Measurements from ENCODE around the gene ANKRD6.

ANKRD6 gene

DNA sequence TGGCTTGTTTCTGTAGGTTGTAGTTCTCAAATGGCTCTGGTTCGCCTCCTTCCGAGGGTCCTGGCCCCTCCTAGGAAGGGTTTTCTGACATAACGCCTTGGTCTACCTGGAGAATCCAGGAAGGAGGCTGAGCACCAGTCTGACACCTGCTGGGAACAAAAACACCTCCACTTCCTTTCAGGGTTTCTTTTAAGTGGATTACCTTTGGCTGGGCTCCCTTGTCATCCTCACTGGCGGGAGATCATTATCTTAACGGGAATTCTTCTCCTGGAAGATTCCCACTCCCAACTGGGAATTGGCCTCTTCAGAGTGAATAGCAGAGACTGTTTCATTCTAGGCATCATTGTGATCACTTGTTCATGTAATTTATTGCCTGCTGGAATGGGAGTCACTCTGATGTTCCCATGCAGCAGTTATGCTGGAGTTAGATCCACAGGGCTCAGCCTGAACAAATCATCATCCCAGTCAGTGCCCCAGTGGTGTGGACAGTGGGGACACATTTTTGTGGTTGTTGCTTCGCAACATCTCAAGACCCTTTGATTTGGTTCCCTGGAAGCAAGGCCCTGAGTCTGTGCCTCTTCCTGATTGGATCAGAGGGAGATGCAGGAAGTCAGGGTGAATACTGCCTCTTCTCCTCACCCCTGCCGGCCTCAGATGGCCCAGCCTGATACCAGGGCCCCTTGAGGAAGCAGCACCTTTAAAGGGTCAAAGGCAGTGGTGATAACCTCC lies 156.5 kb downstream of the ANKRD6 start:
- Histone ChIP-seq H3K27ac (replicated peaks; ENCODE audit: low read length) (no peak overlapping the region), H3K9ac (ENCODE audit: low read depth, low read length, poor library complexity) (no peak overlapping the region), H2AK5ac (ENCODE audit: low read depth, low read length) (peak overlapping the region; percentile 44), H2BK5ac (ENCODE audit: low read length) (no peak overlapping the region), H4K8ac (ENCODE audit: low read depth, low read length) (no peak overlapping the region), H2AFZ (ENCODE audit: low read length) (no peak overlapping the region), H3K4me1 (ENCODE audit: control insufficient read depth in 2 of 2, insufficient read depth in 1 of 2, low read depth in 1 of 2, low read length in 2 of 2) (peaks cover 2 to 8% of the 10 kb centered on the region in 2 donors), H3K4me2 (ENCODE audit: insufficient read depth, low read length, poor library complexity, severe bottlenecking) (no peak overlapping the region), H3K36me3 (replicated peaks in 1 of 2; ENCODE audit: control insufficient read depth in 2 of 2, insufficient read depth in 2 of 2, low read length in 2 of 2) (no peaks in the 10 kb centered on the region), H3K14ac (ENCODE audit: low read length) (peak overlapping the region; percentile 5), H2BK15ac (ENCODE audit: low read length) (no peak overlapping the region), H3K79me1 (ENCODE audit: low read depth, low read length) (no peaks in the 10 kb centered on the region), H3K4ac (ENCODE audit: low read length) (no peak overlapping the region), H2BK120ac (ENCODE audit: low read depth, low read length) (no peak overlapping the region), H2BK12ac (ENCODE audit: low read length) (no peak overlapping the region), H3K23ac (ENCODE audit: low read depth, low read length, poor library complexity) (no peak overlapping the region), H3K18ac (ENCODE audit: low read length) (peak overlapping the region; percentile 73), H3K27me3 (ENCODE audit: control insufficient read depth in 3 of 3, insufficient read depth in 3 of 3, low read depth in 1 of 3, low read length in 3 of 3) (no peaks in the 10 kb centered on the region), H3K9me3 (replicated peaks in 1 of 2; ENCODE audit: control insufficient read depth in 2 of 2, insufficient read depth in 1 of 2, low read depth in 1 of 2, low read length in 2 of 2) (no peaks in the 10 kb centered on the region), H3K4me3 (ENCODE audit: low read length in 2 of 2) (no peak overlapping the region), H4K91ac (ENCODE audit: low read depth, low read length, poor library complexity) (no peak overlapping the region)
- WGBS, 2 donors (ENCODE audit: extremely low coverage in 2 of 2, insufficient read length in 2 of 2, insufficient replicate concordance in 1 of 2), result no CpG with 5 or more reads among the region's 7 CpGs
- DNase-seq (ENCODE audit: low spot score), result no peak

GRCh38 chr6:89590133-89590532 lies 157.2 kb downstream of the ANKRD6 start:
- Histone ChIP-seq H3K14ac (ENCODE audit: low read length) (no peak overlapping the region), H3K23ac (ENCODE audit: low read depth, low read length, poor library complexity) (no peak overlapping the region), H3K4me2 (ENCODE audit: insufficient read depth, low read length, poor library complexity, severe bottlenecking) (no peak overlapping the region), H3K36me3 (replicated peaks in 1 of 2; ENCODE audit: control insufficient read depth in 2 of 2, insufficient read depth in 2 of 2, low read length in 2 of 2) (no peaks in the 10 kb centered on the region), H3K4me3 (ENCODE audit: low read length in 2 of 2) (no peak overlapping the region), H4K8ac (ENCODE audit: low read depth, low read length) (no peak overlapping the region), H3K4me1 (ENCODE audit: control insufficient read depth in 2 of 2, insufficient read depth in 1 of 2, low read depth in 1 of 2, low read length in 2 of 2) (peaks cover 2 to 8% of the 10 kb centered on the region in 2 donors), H3K27me3 (ENCODE audit: control insufficient read depth in 3 of 3, insufficient read depth in 3 of 3, low read depth in 1 of 3, low read length in 3 of 3) (no peaks in the 10 kb centered on the region), H3K9me3 (replicated peaks in 1 of 2; ENCODE audit: control insufficient read depth in 2 of 2, insufficient read depth in 1 of 2, low read depth in 1 of 2, low read length in 2 of 2) (no peaks in the 10 kb centered on the region), H2BK5ac (ENCODE audit: low read length) (no peak overlapping the region), H3K27ac (replicated peaks; ENCODE audit: low read length) (no peak overlapping the region), H2BK120ac (ENCODE audit: low read depth, low read length) (no peak overlapping the region), H2BK15ac (ENCODE audit: low read length) (no peak overlapping the region), H2BK12ac (ENCODE audit: low read length) (no peak overlapping the region), H2AFZ (ENCODE audit: low read length) (no peak overlapping the region), H3K9ac (ENCODE audit: low read depth, low read length, poor library complexity) (no peak overlapping the region), H3K79me1 (ENCODE audit: low read depth, low read length) (no peaks in the 10 kb centered on the region), H4K91ac (ENCODE audit: low read depth, low read length, poor library complexity) (no peak overlapping the region), H3K4ac (ENCODE audit: low read length) (no peak overlapping the region), H2AK5ac (ENCODE audit: low read depth, low read length) (no peak overlapping the region), H3K18ac (ENCODE audit: low read length) (no peak overlapping the region)
- WGBS, 2 donors (ENCODE audit: extremely low coverage in 2 of 2, insufficient read length in 2 of 2, insufficient replicate concordance in 1 of 2), result no CpG with 5 or more reads among the region's 2 CpGs
- no peak for DNase-seq (ENCODE audit: low spot score)

DNA sequence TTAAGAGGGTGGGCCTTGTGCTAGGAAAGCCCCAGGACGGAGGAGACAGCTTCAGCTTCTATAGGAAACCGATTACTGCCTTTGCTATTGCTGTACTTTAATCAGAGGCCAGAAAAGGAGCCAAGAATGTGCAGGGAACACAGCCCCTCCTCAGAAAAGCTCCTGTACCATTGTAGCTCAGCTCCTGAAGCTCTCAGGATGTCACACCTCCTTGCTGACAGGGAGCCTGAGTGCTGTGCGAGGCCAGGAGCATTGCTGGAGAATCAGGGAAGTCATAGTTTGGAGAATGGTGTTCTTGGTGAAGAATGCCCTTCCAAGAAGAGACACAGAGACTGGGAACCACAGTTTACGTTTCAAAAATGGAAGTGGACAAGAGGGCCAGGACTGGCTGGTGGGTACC lies 158.8 kb downstream of the ANKRD6 start:
- no peaks in the 10 kb centered on the region for H3K79me1 ChIP-seq (ENCODE audit: low read depth, low read length)

GRCh38 chr6:89596056-89596455 lies 163.1 kb downstream of the ANKRD6 start:
- Histone ChIP-seq H3K14ac (ENCODE audit: low read length) (no peak overlapping the region), H3K27me3 (ENCODE audit: control insufficient read depth in 3 of 3, insufficient read depth in 3 of 3, low read depth in 1 of 3, low read length in 3 of 3) (no peaks in the 10 kb centered on the region), H3K36me3 (replicated peaks in 1 of 2; ENCODE audit: control insufficient read depth in 2 of 2, insufficient read depth in 2 of 2, low read length in 2 of 2) (no peaks in the 10 kb centered on the region), H2BK120ac (ENCODE audit: low read depth, low read length) (no peak overlapping the region), H3K9me3 (replicated peaks in 1 of 2; ENCODE audit: control insufficient read depth in 2 of 2, insufficient read depth in 1 of 2, low read depth in 1 of 2, low read length in 2 of 2) (no peaks in the 10 kb centered on the region), H4K8ac (ENCODE audit: low read depth, low read length) (no peak overlapping the region), H4K91ac (ENCODE audit: low read depth, low read length, poor library complexity) (peak overlapping the region; percentile 59), H3K27ac (replicated peaks; ENCODE audit: low read length) (no peak overlapping the region), H3K18ac (ENCODE audit: low read length) (no peak overlapping the region), H3K4ac (ENCODE audit: low read length) (no peak overlapping the region), H2BK5ac (ENCODE audit: low read length) (no peak overlapping the region), H3K4me1 (ENCODE audit: control insufficient read depth in 2 of 2, insufficient read depth in 1 of 2, low read depth in 1 of 2, low read length in 2 of 2) (peaks cover 0 to 7% of the 10 kb centered on the region in 2 donors), H2BK12ac (ENCODE audit: low read length) (no peak overlapping the region), H3K4me3 (ENCODE audit: low read length in 2 of 2) (no peak overlapping the region), H3K9ac (ENCODE audit: low read depth, low read length, poor library complexity) (no peak overlapping the region), H3K79me1 (ENCODE audit: low read depth, low read length) (no peaks in the 10 kb centered on the region), H3K4me2 (ENCODE audit: insufficient read depth, low read length, poor library complexity, severe bottlenecking) (no peak overlapping the region), H3K23ac (ENCODE audit: low read depth, low read length, poor library complexity) (no peak overlapping the region), H2BK15ac (ENCODE audit: low read length) (no peak overlapping the region), H2AK5ac (ENCODE audit: low read depth, low read length) (no peak overlapping the region), H2AFZ (ENCODE audit: low read length) (no peak overlapping the region)
- no CpG with 5 or more reads among the region's 2 CpGs for WGBS, 2 donors (ENCODE audit: extremely low coverage in 2 of 2, insufficient read length in 2 of 2, insufficient replicate concordance in 1 of 2)
- DNase-seq (ENCODE audit: low spot score), result no peak

More for the DNA sequence above, 158.8 kb downstream of the ANKRD6 start:
- no peak overlapping the region for H4K8ac ChIP-seq (ENCODE audit: low read depth, low read length)
- WGBS, 2 donors (ENCODE audit: extremely low coverage in 2 of 2, insufficient read length in 2 of 2, insufficient replicate concordance in 1 of 2), result no CpG with 5 or more reads among the region's 4 CpGs
- no peak overlapping the region for H3K9ac ChIP-seq (ENCODE audit: low read depth, low read length, poor library complexity)
- no peak overlapping the region for H3K4me3 ChIP-seq (ENCODE audit: low read length in 2 of 2)
- no peak overlapping the region for H3K27ac ChIP-seq (replicated peaks; ENCODE audit: low read length)
- H3K27me3 ChIP-seq (ENCODE audit: control insufficient read depth in 3 of 3, insufficient read depth in 3 of 3, low read depth in 1 of 3, low read length in 3 of 3), result no peaks in the 10 kb centered on the region
- no peak overlapping the region for H2AFZ ChIP-seq (ENCODE audit: low read length)
- no peak overlapping the region for H2AK5ac ChIP-seq (ENCODE audit: low read depth, low read length)
- no peak overlapping the region for H3K14ac ChIP-seq (ENCODE audit: low read length)
- H2BK5ac ChIP-seq (ENCODE audit: low read length), result no peak overlapping the region
- H3K36me3 ChIP-seq (replicated peaks in 1 of 2; ENCODE audit: control insufficient read depth in 2 of 2, insufficient read depth in 2 of 2, low read length in 2 of 2), result no peaks in the 10 kb centered on the region
- DNase-seq (ENCODE audit: low spot score), result no peak
- peaks cover 7 to 8% of the 10 kb centered on the region in 2 donors for H3K4me1 ChIP-seq (ENCODE audit: control insufficient read depth in 2 of 2, insufficient read depth in 1 of 2, low read depth in 1 of 2, low read length in 2 of 2)
- H4K91ac ChIP-seq (ENCODE audit: low read depth, low read length, poor library complexity), result no peak overlapping the region
- no peak overlapping the region for H3K18ac ChIP-seq (ENCODE audit: low read length)
- no peak overlapping the region for H3K4ac ChIP-seq (ENCODE audit: low read length)
- no peak overlapping the region for H2BK15ac ChIP-seq (ENCODE audit: low read length)
- H2BK120ac ChIP-seq (ENCODE audit: low read depth, low read length), result no peak overlapping the region
- no peak overlapping the region for H3K4me2 ChIP-seq (ENCODE audit: insufficient read depth, low read length, poor library complexity, severe bottlenecking)
- no peak overlapping the region for H3K23ac ChIP-seq (ENCODE audit: low read depth, low read length, poor library complexity)
- no peaks in the 10 kb centered on the region for H3K9me3 ChIP-seq (replicated peaks in 1 of 2; ENCODE audit: control insufficient read depth in 2 of 2, insufficient read depth in 1 of 2, low read depth in 1 of 2, low read length in 2 of 2)
- no peak overlapping the region for H2BK12ac ChIP-seq (ENCODE audit: low read length)
